HG02885 (cell line): ENCODE results near the gene TENT5A.

ENCODE experiments used
- ATAC-seq: cut with Tn5 transposase; IDR thresholded peaks from one replicate; pipeline ENCODE4 v1.9.1; 2021; ENCODE audit warnings: mild to moderate bottlenecking; ENCODE audit not compliant: unreplicated experiment, poor library complexity

The TENT5A gene

DNA sequence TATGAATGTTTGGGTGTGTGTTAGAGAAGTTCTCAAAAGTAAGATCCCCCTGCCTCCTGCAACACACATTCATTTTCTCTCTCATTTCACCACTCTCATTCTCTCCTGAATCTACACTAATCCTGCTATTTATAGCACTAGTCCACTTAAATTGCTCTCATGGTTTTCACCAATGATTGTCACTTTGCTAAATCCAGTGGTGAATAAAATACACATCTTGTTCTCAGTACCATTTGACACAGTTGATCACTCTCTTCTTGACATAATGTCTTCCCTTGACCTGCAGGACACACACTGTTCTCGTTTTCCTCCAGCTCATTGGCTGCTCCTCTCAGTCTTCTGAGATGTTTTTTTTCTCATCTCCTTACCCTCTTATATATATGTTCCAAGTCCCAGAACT, 32.1 kb downstream of the TENT5A start:
- ATAC-seq: no peak

- no peak for ATAC-seq
These were observed 34.4 kb downstream of the TENT5A start for GRCh38 chr6:81718126-81718525.

DNA sequence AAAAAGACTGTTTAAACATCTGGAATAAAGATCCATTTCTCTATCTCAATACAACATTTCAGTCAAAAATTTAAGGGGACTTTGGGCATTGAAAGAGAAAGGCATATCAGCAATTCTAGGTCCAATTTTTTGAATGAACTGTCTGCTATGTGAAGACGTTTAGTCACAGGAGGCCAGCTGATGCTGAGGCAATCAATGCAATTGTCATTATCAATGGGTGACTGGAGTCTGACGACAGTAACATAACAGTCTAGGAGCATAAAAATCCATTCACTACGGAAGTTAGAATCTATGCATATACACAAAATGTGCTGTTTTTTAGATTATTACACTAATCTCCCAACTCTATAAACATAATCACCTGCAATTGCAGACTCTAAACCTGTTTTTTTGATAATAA, 37.8 kb downstream of the TENT5A start:
- ATAC-seq: no peak

- no peak for ATAC-seq
These were observed 39.3 kb downstream of the TENT5A start for GRCh38 chr6:81713205-81713604.

DNA sequence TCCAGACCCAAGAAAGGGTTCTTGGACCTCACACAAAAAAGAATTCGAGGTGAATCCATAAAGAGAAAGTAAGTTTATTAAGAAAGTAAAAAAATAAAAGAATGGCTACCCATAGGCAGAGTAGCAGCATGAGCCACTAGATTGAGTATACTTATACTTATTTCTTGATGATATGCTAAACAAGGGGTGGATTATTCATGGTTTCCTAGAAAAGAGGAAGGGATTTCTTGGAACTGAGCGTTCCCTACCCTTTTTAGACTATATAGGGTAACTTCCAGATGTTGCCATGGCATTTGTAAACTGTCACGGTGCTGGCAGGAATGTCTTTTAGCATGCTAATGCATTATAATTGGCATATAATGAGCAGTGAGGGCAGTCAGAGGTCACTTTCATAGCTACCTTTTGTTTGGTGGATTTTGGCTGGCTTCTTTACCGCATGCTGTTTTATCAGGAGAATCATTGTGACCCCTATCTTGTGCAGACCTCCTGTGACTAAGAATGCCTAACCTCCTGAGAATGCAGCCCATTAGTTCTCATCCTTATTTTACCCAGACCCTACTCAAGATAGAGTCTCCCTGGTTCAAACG, 44.3 kb downstream of the TENT5A start:
- no peak for ATAC-seq

DNA sequence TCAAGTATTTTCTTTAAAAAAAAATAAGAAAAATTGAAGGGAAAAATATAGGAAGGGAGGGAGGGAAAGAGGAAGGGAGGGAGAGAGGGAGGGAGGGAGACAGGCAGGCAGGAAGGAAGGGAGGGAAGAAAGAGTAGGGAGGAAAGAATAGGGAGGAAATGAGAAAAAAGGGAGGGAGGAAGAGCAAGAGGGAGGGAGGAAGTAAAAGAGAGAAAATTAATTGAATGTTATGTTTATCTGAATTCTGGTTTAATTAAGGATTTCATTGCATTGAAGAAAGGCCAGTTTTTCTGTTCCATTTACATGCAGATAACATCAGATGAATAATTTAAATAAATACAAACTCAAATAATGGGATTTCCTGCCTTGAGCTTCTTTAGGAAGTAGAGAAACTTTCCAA, 47.8 kb downstream of the TENT5A start:
- no peak for ATAC-seq

DNA sequence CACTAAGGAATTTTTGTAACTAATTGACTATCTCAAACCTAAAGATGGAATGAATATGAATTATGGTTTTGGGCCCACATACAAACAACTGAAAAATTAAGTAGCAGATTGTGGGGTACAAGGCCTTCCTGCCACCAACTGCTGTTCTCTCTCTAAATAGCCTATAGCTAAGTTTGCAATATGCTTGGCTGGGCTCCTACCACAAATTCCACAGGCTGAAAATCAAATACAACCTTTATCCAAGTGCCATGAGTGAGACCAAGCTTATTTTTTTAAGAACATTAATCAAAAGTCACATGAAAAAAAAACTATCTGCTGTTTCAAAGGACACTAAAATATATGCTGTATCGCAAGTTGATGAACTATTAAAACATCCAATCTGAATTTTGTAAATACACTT, 52.1 kb downstream of the TENT5A start:
- no peak for ATAC-seq

DNA sequence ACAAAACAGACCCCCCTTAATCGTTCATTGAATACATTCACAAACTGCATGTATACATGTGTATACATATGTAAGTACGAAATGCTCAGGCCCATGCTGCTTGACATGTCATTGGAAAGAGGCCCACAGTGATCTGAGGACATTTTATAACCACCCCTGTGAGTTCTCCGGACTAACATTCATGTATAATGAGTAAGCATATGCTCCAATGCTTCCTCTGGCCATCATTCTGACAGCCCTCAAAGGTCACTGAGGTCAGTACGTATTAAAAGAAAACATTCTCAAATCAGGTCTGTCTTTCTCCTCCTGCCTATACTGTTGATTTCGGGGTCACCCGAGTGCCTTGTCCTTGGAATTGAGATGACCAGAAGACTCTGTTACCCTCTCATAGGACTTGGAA, 54.9 kb downstream of the TENT5A start:
- no peak for ATAC-seq

DNA sequence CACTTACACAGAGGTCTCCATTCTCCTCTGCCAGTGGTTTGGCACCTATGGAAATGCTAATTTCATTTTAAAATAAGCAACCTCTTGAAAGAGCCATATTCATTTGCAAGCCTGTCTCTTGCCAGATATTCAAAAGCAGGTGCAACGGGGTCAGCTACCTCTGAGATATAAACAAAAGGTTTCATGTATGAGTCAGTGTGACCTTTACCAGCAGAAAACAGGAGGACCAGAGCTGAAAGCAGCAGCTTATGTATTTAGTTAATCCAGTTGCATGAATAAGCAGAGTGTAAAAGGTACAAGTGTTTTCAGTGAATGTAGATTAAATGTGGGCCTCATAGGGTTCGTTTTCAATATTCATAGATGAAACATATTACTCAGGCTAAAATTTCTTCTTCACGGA, 56.0 kb downstream of the TENT5A start:
- peak; percentile 48 for ATAC-seq
